GM19025 (cell line): ENCODE results near the gene SCN2A.

Experiments used
- ATAC-seq: cut with Tn5 transposase; IDR thresholded peaks from one replicate; pipeline ENCODE4 v1.9.1; 2021; ENCODE audit warnings: mild to moderate bottlenecking, low read depth, moderate library complexity; ENCODE audit not compliant: unreplicated experiment

SCN2A gene

DNA sequence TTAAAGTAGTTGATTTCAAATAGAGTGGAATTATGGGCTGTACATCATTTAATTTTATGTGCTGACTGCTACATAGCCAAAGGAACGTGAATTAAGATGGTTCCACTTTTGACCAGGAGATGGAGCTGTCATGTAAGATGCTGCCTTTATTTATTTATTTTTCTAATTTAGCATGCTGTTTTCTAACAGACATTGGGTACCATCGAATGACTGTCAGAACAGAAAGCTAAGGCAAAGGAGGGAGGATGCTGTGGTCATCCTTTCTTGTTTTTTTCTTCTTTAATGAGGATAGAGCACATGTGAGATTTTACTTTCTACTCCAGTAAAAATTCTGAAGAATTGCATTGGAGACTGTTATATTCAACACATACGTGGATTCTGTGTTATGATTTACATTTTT, at the start of gene SCN2A:
TSS of gene SCN2A (plus strand) at position 185 of the 400 bp plus-strand sequence. CDS start 56,410 bp downstream, outside the sequence.
- no peak for ATAC-seq

DNA sequence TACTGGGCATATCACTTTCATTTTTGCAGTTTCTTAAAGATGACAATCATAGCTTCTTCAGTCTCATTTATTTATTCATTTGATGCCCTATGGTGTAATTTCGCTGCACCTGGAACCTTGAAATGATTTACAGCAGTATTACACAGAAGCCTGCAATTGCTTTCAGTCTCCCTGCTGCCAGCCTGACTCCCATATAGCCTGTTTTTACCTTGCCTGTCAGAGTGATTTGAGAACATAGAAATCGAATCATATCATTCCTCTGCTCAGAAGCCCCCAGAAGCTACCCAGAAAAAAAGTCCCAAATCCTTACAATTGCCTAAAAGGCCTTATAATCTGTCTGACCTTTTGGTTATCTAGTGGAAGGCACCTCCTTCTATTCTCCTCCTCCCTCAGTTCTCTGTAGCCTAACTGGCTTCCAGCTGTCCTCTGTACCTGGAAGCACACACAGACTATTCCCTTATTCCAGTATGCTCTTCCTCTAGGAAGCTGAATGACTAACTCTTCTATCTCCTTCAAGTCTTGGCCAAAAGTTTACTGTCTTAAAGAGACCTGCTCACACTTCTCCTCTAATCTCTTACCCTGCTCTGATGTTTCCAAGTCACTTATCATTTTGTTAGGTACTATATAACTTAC, 48.0 kb upstream of the SCN2A start:
- no peak for ATAC-seq

DNA sequence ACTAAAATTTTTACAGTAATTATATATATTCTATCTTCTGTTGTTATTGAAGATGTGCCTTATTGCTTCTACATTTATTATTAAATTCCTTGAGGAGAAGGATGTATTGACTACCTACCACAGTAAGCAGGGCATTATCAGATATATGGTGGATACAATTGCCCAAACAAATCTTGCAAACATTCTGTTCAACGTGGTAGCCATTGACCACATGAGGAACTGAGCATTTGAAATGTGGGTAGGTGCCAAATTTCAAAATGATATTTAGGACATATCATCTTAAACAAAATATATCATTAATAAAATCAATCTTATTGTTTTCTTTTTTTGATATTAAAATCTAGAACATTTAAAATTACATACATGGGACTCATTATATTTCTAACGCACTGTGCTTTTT, 46.5 kb upstream of the SCN2A start:
- no peak for ATAC-seq

DNA sequence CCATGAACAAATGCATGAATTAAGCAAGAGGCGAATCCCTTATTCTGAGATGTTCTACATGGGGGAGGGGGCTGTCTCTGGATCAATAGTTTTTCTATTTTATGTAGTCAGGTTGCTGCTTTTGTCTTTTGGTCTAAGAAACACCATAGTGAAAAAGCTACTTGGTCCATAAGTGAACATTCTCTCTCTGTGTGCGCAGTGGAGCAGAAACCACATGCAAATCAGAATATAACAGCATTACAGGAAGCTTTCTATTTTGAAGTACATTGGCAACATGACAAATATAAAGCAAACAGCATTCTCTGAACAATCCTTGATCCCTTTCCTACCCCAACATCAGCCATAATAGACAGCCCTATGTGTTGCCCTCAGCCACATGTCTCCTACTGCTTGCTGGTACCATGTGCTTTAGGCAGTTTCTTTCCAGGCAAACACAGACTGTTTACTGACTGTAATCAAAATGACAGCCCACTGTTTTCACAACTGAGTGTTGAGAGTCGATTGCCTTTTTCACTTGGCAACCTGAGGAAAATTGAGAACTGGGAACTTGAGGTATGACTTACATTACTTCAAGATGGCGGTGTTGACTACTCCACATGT, 45.9 kb upstream of the SCN2A start:
- peak; percentile 94 for ATAC-seq

DNA sequence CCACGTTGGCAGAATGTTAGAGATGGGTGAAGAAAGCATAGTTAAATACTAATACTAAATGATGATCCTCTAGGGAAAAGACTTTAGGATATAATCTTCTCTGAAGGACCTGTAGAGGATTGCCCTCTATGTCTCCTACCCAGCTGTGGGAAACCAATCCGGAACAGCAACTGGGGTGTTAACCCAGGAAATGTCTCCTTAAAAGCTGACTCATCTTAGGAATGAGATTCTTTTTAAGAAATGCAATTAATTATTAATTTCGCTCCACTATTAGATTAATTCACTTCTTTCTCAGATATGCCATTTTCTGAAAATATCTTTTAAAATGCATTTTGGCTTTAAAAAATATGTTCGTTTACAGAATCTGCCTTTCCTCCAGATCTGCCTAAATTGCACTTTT, 42.8 kb upstream of the SCN2A start:
- no peak for ATAC-seq

DNA sequence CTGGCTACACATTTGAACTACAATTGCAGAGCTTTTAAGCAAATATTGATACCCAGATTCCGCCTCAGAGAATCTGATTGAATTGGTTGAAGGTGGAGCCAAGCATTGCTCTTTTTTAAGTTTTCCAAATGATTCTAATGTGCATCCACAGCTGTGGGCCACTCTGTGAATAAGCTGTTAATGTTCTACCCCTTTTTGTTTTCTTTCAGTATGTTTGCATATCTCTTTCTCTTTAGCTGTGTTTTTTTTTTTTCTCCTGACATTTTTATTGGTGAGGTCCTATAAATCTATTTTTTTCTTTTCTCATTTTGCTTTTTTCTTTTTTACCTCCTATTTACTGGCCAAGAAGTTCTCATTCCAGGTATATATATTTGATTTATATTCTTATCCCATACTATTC, 41.9 kb upstream of the SCN2A start:
- ATAC-seq = no peak

DNA sequence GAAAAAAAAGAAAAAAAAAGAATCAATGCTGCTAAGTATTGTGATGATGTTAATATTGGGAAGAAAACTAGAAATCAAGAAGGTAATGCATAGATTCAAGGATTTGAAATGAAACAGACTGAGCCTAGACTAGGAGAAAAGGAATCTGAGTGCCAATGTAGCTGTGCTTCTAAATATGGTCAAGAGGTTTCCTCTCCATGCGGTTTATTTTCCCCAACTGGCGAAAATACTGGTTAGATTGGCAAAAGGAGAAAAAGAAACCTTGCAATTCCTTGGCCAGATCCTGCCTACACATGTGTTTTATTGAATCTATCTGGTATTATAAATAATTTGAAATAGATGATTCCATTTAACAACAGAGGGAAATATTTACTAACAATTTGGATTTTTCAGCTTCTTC, 41.0 kb upstream of the SCN2A start:
- no peak for ATAC-seq

DNA sequence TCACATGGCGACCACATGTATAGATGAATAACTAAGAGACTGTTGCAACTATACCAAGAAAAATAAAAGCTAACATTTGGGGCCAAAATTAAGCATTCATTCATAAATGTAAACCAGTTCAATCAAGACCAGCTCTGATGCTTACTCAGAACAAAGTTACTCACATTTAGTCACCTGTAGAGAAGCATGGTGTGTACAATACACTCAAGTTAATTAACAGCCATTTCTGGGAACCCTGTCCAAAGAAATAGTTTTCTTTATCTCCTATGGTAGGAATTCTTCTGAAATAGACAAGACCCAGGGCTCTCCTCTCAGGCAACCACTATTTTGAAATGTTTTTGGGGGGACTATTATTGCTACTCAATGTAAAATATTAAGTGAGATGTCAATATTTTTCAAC, 37.0 kb upstream of the SCN2A start:
- ATAC-seq = no peak

DNA sequence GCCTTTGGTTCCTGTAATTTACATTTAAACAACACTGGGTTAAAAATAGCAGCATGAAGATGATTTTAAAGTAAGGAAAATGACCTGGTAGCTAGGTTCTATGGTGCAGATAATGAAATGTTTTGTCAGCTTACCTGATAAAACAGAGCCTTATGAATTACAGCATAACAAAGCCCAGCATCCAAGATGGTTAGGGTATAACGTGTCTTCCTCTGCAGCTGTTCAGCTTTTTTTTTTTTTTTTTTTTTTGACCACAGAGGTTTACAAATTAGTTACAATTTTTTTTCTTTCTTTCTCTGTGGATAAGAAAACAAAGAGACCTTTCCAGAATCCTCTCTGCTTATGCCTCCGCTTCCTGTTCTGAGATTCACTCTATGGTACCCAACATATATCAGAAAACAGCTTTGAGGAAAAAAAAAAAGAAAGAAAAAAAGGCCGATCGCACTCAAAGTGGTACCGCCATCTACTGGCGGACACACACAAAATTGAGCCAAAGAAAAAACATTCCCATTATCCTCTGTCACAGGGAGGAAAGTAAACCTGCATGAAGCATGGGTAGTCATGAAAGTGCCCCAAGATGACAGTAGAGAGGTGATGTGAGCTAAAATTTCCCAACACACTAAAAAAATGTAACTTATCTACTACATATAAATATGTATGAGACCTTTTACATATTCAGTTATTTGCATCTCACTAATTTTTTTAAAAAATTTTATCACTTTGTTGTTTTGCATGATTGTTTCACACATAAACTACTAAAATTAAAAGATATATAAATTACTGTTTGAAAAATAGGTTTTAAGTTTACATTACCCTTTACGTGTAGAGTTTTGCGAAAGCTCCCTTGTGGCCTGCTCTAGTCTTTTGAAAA, 35.3 kb upstream of the SCN2A start, which contains the start of gene SCN3A:
TSS of gene SCN3A (minus strand) at position 362 of the 871 bp plus-strand sequence. CDS start 27,656 bp downstream, outside the sequence.
- ATAC-seq = peak; percentile 56

DNA sequence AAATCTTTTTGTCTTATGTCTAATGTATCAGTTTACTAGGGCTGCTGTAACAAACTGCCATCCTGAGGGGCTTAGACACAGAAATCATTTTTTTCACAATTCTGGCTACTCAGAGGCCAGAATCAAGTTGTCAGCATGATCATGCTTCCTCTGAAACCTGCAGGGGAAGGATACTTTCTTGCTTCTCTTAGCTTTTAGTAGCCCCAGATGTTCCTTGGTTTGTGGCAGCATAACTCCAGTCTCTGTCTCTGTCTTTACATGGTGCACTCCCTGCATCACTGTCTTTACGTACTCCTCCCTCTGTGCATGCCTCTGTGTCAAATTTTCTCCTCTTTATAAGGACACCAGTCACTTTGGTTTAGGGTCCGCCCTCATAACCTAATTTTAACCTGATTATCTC, 33.3 kb upstream of the SCN2A start:
- no peak for ATAC-seq

DNA sequence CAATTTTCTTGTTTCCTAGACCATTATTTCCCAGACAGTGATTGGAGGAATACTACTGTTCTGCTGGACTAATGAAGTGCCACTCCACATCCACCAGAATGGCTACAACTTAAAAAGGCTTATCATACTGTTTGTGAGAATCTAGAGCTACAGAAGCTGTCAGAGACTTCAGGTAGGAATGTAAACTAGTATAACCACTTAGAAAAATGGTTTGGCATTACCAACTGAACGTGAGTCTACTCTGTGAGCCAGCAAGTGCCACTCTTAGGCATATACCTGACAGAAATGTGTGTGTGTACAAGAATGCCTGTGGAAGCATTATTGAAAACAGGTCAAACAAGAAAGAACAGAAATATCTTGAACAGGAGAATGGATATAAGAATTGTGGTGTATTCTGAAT, 31.1 kb upstream of the SCN2A start:
- no peak for ATAC-seq

DNA sequence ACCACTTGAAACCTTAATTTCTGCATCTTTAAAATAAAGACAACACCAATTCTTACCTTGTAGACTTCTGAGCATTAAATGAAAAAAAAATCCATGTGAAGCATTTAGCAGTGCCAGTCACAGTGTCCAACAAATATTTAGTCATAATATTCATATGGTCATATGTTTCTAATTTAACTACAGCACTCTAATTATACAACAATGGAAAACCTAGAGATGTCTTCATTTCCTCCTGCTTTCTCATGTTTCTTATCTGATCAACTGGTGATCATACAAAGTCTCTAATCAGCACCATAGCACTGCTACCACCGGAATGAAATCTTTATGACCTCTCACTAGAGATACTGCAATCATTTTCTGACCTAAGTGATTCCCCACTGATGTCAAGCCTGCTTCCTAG, 25.1 kb upstream of the SCN2A start:
- no peak for ATAC-seq

DNA sequence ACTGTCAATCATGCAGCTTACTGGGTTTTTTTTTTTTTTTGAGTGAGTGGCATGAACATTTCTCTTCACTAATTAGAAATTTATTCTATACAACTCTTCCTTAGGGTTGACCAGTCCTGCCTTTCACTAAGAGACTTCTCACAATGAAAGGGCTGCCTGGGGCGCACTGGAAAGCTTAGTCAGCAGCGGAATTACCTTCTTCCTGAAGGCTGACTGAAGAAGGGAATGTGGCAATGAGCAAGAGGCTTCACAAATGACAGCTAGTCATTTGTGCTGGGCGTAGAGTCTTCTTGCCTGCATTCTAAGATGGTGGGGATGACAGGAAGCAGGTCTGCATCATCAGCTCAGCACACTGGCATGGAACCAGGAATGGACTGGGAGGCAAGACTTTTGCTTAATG, 19.7 kb upstream of the SCN2A start:
- no peak for ATAC-seq

DNA sequence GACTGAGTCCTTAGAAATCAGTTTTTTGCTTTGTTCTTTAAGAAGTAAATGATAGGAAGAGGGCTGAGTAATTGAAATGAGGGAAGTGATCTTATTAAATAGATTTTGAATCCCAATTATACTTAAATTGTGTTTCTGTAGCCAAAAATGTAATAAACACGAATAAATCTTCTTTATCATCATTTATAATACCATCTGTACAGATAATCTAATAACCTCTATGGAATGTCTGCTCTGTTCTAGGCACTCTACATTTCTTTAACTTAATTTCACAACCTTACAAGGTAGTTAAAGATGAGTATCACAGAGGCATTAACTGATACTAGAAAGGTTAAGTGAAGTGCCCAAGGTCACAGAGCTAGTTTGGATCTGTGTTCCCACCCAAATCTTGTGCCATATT, 14.3 kb upstream of the SCN2A start:
- ATAC-seq = no peak

DNA sequence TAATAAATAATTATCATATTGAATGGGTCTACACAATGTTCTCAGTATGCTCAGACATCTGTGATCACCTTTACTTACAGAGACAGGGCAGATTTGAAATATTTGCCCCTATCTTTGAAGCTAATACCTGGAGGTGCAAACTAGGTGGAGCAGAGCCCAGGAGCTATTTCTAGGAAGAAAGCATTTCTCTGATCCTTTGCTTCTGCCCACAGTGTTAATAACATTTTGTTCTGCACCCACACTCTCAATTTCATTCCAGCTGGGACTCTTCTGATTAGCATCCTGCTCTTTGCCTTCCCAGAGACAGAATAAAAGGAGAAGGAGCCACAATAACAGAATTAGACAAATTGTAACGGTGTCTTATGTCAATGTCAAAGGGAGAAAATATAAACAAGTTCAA, 11.6 kb upstream of the SCN2A start:
- no peak for ATAC-seq

DNA sequence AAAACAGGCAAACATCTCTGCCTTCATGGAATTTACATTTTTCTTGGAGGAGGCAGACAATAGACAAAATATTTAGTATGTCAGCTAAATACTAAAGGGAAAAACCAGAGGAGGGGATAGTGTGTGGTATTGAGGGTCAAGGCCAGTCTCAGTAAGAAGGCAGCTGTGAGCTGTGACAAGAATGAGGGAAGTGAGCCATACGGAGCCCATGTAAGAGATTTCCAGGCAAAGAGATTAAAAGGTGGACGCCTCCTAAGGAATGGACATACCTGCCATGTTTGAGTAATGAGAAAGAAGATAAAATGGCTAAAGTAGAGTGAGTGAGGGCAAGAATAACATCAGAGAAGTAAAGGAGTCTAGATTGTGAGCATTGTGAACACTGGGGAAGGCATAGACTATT, 2.2 kb upstream of the SCN2A start:
- no peak for ATAC-seq

DNA sequence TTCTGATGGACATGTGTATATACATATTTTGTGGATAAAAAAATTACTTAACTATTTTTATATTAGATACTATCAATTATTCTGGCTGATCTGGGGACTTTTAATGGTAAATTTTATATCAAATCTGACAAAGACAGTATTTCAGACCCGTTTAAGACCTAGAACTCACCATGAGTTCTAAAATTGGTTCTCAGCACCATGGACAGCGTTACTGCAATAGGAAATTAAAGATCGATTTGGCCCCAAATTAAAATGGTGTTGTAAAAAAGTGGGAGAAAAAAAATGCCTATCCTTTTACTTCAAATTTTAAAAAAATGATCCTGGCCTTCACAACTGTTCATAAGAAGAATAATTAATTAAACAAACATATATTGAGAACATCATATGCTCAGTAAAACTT, 919 bp upstream of the SCN2A start:
- ATAC-seq = no peak

DNA sequence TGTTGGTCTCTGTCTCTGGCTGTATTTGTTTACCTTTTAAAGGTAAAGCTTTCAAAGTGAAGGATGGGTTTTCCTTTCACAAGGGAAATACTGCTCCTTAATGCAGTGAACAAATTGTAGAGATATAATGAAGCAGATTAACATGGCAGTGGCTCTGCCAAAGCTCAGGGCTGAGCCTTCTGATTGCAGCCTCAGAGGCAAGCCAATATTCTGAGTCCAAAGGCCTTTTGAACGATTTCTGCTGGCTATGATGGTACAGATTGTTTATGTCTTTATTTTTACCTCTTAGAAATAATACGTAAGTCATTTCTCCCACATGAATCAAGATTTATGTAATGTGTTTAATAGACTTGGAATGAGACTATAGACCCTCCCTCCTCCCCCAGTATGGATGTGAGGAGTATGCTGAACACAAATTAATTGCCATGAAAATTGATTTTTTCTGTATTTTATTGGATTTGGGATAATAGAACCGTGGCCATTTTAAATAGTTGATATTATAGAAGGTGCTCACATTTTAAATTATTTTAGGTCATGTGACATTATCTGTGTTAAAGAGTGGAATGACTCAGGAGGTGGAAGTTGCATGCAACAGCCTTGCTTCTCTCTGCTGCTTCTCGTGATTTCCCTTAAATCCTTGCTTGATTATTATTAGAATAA, 772 bp downstream of the SCN2A start:
- ATAC-seq = no peak

DNA sequence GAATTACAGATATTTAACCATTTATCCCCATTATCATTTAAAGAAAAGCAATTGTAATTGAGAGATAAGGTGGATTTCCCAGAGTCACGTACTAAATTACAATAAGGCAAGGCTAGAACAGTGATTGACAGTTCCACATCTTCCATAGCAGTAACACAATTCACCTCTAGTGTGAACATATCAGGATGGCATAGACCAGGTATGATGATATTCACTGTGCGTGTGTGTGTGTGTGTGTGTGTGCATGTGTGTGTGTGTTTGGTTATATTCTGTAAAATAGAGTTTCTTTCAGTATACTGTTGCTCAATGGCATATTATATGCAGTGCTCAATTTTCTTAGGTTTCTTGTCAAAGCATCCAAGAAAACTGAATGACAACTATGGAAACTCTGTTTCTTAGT, 1.7 kb downstream of the SCN2A start:
- ATAC-seq = no peak

DNA sequence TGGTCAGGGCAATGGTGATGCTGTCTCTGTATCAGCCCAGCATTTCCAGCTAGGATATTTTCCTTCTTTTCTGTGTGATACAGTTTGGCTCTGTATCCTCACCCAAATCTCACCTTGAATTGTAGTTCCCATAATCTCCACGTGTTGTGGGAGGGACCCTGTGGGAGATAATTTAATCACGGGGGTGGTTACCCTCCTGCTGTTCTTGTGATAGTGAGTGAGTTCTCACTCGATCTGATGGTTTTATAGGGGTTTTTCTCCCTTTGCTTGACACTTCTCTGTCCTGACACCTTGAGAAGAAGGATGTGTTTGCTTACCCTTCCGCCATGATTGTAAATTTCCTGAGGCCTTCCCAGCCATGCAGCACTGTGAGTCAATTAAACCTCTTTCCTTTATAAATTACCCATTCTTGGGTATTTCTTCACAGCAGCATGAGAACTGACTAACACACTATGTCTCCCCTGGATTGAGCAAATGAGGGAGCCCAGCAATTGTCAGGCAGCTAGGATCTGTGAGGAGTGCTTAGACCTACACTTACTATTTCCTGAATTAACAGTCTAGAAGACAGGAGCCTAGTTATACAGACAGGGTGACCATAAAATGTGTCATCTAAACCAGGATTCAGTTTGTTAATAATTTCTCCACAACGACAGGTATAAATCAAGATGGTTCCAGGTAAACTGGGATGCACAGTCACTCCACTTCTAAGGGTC, 6.0 kb downstream of the SCN2A start:
- no peak for ATAC-seq
